Measurements from ENCODE around the gene ELOVL3. TPM values are rescaled to one million over a fixed set of nuclear protein-coding genes. Genes with fewer than 3 reads are reported as not detected.
A peak's percentile ranks its signal among the peaks of the same experiment; 100 is the strongest.

The ELOVL3 gene
- total and polyA plus RNA-seq, 2 experiments from 2014 or later, result 0.59 TPM; not detected in 1

GRCh38 chr10:102230264-102230860, 4.3 kb downstream of the ELOVL3 start:
- Histone ChIP-seq H3K27me3 (ENCODE audit: insufficient read depth) (peaks cover 95% of the 10 kb centered on the region), H3K27ac (ENCODE audit: low read depth) (no peak overlapping the region), H3K36me3 (ENCODE audit: insufficient read depth) (no peaks in the 10 kb centered on the region), H4K20me1 (replicated peaks; ENCODE audit: insufficient read depth) (0 out of 2 replicates have a peak, but pooled peaks cover 10% of the 10 kb centered on the region), H3K4me1 (ENCODE audit: insufficient read depth) (peaks cover 4% of the 10 kb centered on the region; the same call in 1 of the 2 replicates), H3K4me3 (peak overlapping the region; percentile 72), H3F3A (replicated peaks; ENCODE audit: low read depth) (peaks cover 5% of the 10 kb centered on the region), H2AFZ (peak overlapping the region; percentile 95), H3K4me2 (peak overlapping the region; percentile 90), H3K79me2 (replicated peaks; ENCODE audit: insufficient read depth) (no peaks in the 10 kb centered on the region), H3K9me2 (ENCODE audit: insufficient read depth) (no peaks in the 10 kb centered on the region)
- Mint-ChIP-seq H3K36me3 (ENCODE audit: low read depth) (no peaks in the 10 kb centered on the region), H3K27ac (no peak overlapping the region), H3K4me1 (peaks cover 13% of the 10 kb centered on the region), H3K4me3 (peak overlapping the region; percentile 70), H3K9me3 (peaks cover 2% of the 10 kb centered on the region; the same call in 1 of the 3 replicates), H3K27me3 (ENCODE audit: insufficient read depth, low read depth, poor library complexity) (peaks cover 95% of the 10 kb centered on the region)
- TF ChIP-seq ZNF114 (CRISPR knock-in tag; IDR thresholded peaks at IDR 0.05), result no peak
- TF ChIP-seq EZH2 (IDR thresholded peaks at IDR 0.05; ENCODE audit: low read depth, unreplicated experiment), result no peak
- no peak for TF ChIP-seq REST (IDR thresholded peaks at IDR 0.05; ENCODE audit: unreplicated experiment)
- TF ChIP-seq STAT1 (IDR thresholded peaks at IDR 0.05; ENCODE audit: unreplicated experiment), result no peak
- TF ChIP-seq NANOG (IDR thresholded peaks at IDR 0.05; ENCODE audit: borderline replicate concordance), result no peak
- no peak for TF ChIP-seq POLR2AphosphoS5 (IDR thresholded peaks at IDR 0.05; ENCODE audit: low read depth)
- no peak for TF ChIP-seq ZNF462 (CRISPR knock-in tag; IDR thresholded peaks at IDR 0.05)
- no peak for TF ChIP-seq CREB1 (CRISPR knock-in tag; IDR thresholded peaks at IDR 0.05; ENCODE audit: low read depth)
- no peak for TF ChIP-seq EZH2phosphoT487 (IDR thresholded peaks at IDR 0.05; ENCODE audit: unreplicated experiment)
- no peak for TF ChIP-seq ZNF331 (CRISPR knock-in tag; IDR thresholded peaks at IDR 0.05; ENCODE audit: low read depth)
- TF ChIP-seq JUNB (IDR thresholded peaks at IDR 0.05; ENCODE audit: unreplicated experiment), result no peak
- no peak for TF ChIP-seq CTCF (conservative IDR thresholded peaks at IDR 0.05; ENCODE audit: low read depth in 2 of 2)
- no peak for TF ChIP-seq ETS1 (IDR thresholded peaks at IDR 0.05)
- ATAC-seq (peak; percentile 62), DNase-seq (ENCODE audit: low spot score) (peak; percentile 90)

Measured in GM23338 (cell line).